Smooth muscle cell (in vitro differentiated cells): ENCODE results near the gene FN3KRP. TPM values are rescaled to one million over a fixed set of nuclear protein-coding genes. Genes with fewer than 3 reads are reported as not detected.

Source experiments
- DNase-seq: peaks from one replicate; lab custom pipeline; 2025; ENCODE audit not compliant: unreplicated experiment; lab: John Stamatoyannopoulos, UW
- H2AFZ ChIP-seq: fragments of 200-600 bp; sonication (generic); 2 replicates; pipeline ENCODE4 v1.6.0; 2016; ENCODE audit warnings: antibody characterized with exemption, low read depth, mild to moderate bottlenecking
- H3F3A ChIP-seq: fragments of 200-600 bp; sonication (generic); 2 replicates; pipeline ENCODE4 v1.6.0; 2017; ENCODE audit warnings: antibody characterized with exemption, low read depth
- H3K27ac ChIP-seq: fragments of 200-600 bp; sonication (generic); 2 replicates; pipeline ENCODE4 v1.5.1; 2016; ENCODE audit warnings: low read depth, mild to moderate bottlenecking
- H3K27me3 ChIP-seq: fragments of 200-600 bp; sonication (generic); 2 replicates; pipeline ENCODE4 v1.6.1; 2016; ENCODE audit warnings: low read depth, mild to moderate bottlenecking
- H3K36me3 ChIP-seq: fragments of 200-600 bp; sonication (generic); 2 replicates; pipeline ENCODE4 v1.5.1; 2016; ENCODE audit warnings: low read depth
- H3K4me1 ChIP-seq: fragments of 200-600 bp; sonication (generic); 2 replicates; pipeline ENCODE4 v1.5.1; 2016; ENCODE audit warnings: low read depth
- H3K4me2 ChIP-seq: fragments of 200-600 bp; sonication (generic); 2 replicates; pipeline ENCODE4 v1.6.0; 2016; ENCODE audit warnings: mild to moderate bottlenecking
- H3K4me3 ChIP-seq: fragments of 200-600 bp; sonication (generic); 2 replicates; pipeline ENCODE4 v1.5.1; 2016; ENCODE audit warnings: mild to moderate bottlenecking
- H3K79me2 ChIP-seq: fragments of 200-600 bp; sonication (generic); 2 replicates; pipeline ENCODE4 v1.6.0; 2016; ENCODE audit warnings: low read depth, mild to moderate bottlenecking
- H3K9ac ChIP-seq: fragments of 200-600 bp; sonication (generic); 2 replicates; pipeline ENCODE4 v1.6.0; 2016; ENCODE audit warnings: low read depth
- H3K9me3 ChIP-seq: fragments of 200-600 bp; sonication (generic); replicated peaks from 2 replicates; pipeline ENCODE4 v1.5.1; 2016; ENCODE audit warnings: low read depth
- H4K20me1 ChIP-seq: fragments of 200-600 bp; sonication (generic); 2 replicates; pipeline ENCODE4 v1.6.0; 2016; ENCODE audit warnings: low read depth
- CTCF ChIP-seq: fragments of 200-600 bp; sonication (generic); IDR thresholded peaks from 2 replicates; pipeline ENCODE4 v1.5.1; 2017; ENCODE audit warnings: borderline replicate concordance, mild to moderate bottlenecking, antibody characterized with exemption; ENCODE audit not compliant: insufficient read depth, poor library complexity, severe bottlenecking
- WGBS: methylation state at CpG from one replicate; pipeline ENCODE4 v1.1.7; 2016; ENCODE audit warnings: low lambda C conversion rate; 5-methylcytosine and 5-hydroxymethylcytosine counted together
- polyA plus RNA-seq: library from polyadenylated mRNA; unstranded; fragments of >200 nt; fragmentation: Nextera tagmentation; extraction: Ambion mirVana; gene quantifications from 2 replicates; pipeline ENCODE4 v1.2.1, GENCODE V29; 2016
- total RNA-seq: library from RNA; depleted of rRNA; stranded (reverse); fragments of >200 nt; gene quantifications from 2 replicates; pipeline ENCODE4 v1.2.3, GENCODE V29; 2014

The FN3KRP gene
- total and polyA plus RNA-seq, 2 experiments from 2014 or later, result 12.8 to 26.9 TPM

GRCh38 chr17:82674656-82675475 is 41.6 kb upstream of the FN3KRP start:
- Histone ChIP-seq H3K4me2 (no peak overlapping the region), H3K4me1 (no peaks in the 10 kb centered on the region), H3K79me2 (no peaks in the 10 kb centered on the region), H3K9me3 (no peaks in the 10 kb centered on the region), H3K27me3 (no peaks in the 10 kb centered on the region), H3K9ac (no peak overlapping the region), H2AFZ (no peak overlapping the region), H3F3A (no peaks in the 10 kb centered on the region), H3K36me3 (no peaks in the 10 kb centered on the region), H3K4me3 (no peak overlapping the region), H3K27ac (no peak overlapping the region), H4K20me1 (no peaks in the 10 kb centered on the region)
- no peak for TF ChIP-seq CTCF
- DNase-seq, result no peak
- WGBS, result 86% methylated on average over 20 of the region's 20 CpGs

- WGBS, result 85% methylated on average over 18 of the region's 18 CpGs
Observed at GRCh38 chr17:82675476-82676245, 40.8 kb upstream of the FN3KRP start.

GRCh38 chr17:82677353-82677925 is 39.1 kb upstream of the FN3KRP start:
- 89% methylated on average over 23 of the region's 23 CpGs for WGBS
- no peaks in the 10 kb centered on the region for H3F3A ChIP-seq

More at GRCh38 chr17:82675476-82676245, 40.8 kb upstream of the FN3KRP start:
- H3K36me3 ChIP-seq, result no peaks in the 10 kb centered on the region
- no peaks in the 10 kb centered on the region for H3F3A ChIP-seq
- no peak overlapping the region for H3K4me2 ChIP-seq
- no peak overlapping the region for H2AFZ ChIP-seq
- DNase-seq, result no peak
- H3K4me1 ChIP-seq, result no peaks in the 10 kb centered on the region
- TF ChIP-seq CTCF, result no peak
- no peak overlapping the region for H3K27ac ChIP-seq
- H3K27me3 ChIP-seq, result no peaks in the 10 kb centered on the region
- no peaks in the 10 kb centered on the region for H4K20me1 ChIP-seq
- H3K9ac ChIP-seq, result no peak overlapping the region
- no peak overlapping the region for H3K4me3 ChIP-seq
- H3K79me2 ChIP-seq, result no peaks in the 10 kb centered on the region
- no peaks in the 10 kb centered on the region for H3K9me3 ChIP-seq

More at GRCh38 chr17:82677353-82677925, 39.1 kb upstream of the FN3KRP start:
- DNase-seq, result no peak
- Histone ChIP-seq H3K36me3 (no peaks in the 10 kb centered on the region), H3K4me1 (no peaks in the 10 kb centered on the region), H3K27me3 (no peaks in the 10 kb centered on the region), H2AFZ (no peak overlapping the region), H3K9me3 (peaks cover 10% of the 10 kb centered on the region), H3K4me3 (no peak overlapping the region), H3K79me2 (no peaks in the 10 kb centered on the region), H3K4me2 (no peak overlapping the region), H3K9ac (no peak overlapping the region), H4K20me1 (no peaks in the 10 kb centered on the region), H3K27ac (no peak overlapping the region)
- no peak for TF ChIP-seq CTCF
